Gastrocnemius medialis (tissue), 4 donors: ENCODE results near the gene NELFB.

ENCODE experiments used
- POLR2A ChIP-seq, 2 donors: fragments of 450-650 bp; IDR thresholded peaks; one replicate each; pipeline ENCODE4 v1.6.1; 2017; ENCODE audit warnings: antibody characterized with exemption in 2 of 2, mild to moderate bottlenecking in 2 of 2, moderate library complexity in 2 of 2
- TF ChIP-seq, protein P1 (sequence below), 5 experiments: fragments of 450-650 bp in 3 of 5; fragments of 200-600 bp in 2 of 5; sonication (generic) in 2 of 5; IDR thresholded peaks in 4 of 5; conservative IDR thresholded peaks in 1 of 5; 1 replicate in 4 of 5; 2 replicates in 1 of 5; pipeline ENCODE4 v1.5.1; 2016 to 2019; ENCODE audit warnings: antibody characterized with exemption in 5 of 5, mild to moderate bottlenecking in 3 of 5, moderate library complexity in 3 of 5

DNA sequence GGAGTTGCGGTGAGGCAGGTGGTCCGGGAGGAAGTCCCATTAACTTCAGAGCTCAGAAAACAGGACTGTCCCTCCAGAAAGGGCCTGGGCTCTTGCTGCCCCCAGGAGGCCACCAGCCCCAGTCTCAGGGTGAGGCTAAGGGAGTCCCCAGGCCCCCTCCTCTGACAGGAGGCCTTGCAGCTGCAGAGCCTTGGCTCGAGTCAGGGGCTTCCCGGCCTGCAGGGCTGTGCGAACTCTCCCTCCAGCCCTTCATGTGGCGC is 7.3 kb upstream of the NELFB start:
- no peak for TF ChIP-seq POLR2A (IDR thresholded peaks at IDR 0.05)
- TF ChIP-seq, protein P1, sequence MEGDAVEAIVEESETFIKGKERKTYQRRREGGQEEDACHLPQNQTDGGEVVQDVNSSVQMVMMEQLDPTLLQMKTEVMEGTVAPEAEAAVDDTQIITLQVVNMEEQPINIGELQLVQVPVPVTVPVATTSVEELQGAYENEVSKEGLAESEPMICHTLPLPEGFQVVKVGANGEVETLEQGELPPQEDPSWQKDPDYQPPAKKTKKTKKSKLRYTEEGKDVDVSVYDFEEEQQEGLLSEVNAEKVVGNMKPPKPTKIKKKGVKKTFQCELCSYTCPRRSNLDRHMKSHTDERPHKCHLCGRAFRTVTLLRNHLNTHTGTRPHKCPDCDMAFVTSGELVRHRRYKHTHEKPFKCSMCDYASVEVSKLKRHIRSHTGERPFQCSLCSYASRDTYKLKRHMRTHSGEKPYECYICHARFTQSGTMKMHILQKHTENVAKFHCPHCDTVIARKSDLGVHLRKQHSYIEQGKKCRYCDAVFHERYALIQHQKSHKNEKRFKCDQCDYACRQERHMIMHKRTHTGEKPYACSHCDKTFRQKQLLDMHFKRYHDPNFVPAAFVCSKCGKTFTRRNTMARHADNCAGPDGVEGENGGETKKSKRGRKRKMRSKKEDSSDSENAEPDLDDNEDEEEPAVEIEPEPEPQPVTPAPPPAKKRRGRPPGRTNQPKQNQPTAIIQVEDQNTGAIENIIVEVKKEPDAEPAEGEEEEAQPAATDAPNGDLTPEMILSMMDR (IDR thresholded peaks at IDR 0.05 in 4 of 5, conservative IDR thresholded peaks at IDR 0.05 in 1 of 5): no peak
